Activated CD8-positive, alpha-beta memory T cell treated with anti-CD3 and anti-CD28 coated beads for 1 hour (primary cell): ENCODE data around the gene PGM2.

Experiments used
- DNase-seq, 2 donors: peaks; one replicate each; pipeline ENCODE4 v3.0.0-alpha.2; 2020; ENCODE audit warnings: low read depth in 1 of 2; ENCODE audit errors: extremely low read depth in 1 of 2

The PGM2 gene

GRCh38 chr4:37896206-37896860 lies 69.8 kb downstream of the PGM2 start:
- no peak for DNase-seq

DNA sequence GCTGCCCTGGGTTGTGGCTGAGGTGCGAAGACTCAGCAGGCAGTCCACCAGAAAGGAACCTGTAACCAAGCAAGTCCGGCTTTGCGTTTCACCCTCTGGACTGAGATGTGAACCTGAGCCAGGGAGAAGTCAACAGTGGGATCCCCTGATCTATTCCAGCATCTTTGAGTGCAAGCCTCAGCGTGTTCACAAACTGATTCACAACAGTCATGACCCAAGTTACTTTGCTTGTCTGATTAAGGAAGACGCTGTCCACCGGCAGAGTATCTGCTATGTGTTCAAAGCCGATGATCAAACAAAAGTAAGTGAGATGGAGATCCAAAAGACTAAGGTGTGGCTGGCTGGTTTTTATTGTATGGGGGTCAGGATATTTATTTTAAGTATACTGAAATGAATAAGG lies 75.7 kb downstream of the PGM2 start:
- no peak for DNase-seq

DNA sequence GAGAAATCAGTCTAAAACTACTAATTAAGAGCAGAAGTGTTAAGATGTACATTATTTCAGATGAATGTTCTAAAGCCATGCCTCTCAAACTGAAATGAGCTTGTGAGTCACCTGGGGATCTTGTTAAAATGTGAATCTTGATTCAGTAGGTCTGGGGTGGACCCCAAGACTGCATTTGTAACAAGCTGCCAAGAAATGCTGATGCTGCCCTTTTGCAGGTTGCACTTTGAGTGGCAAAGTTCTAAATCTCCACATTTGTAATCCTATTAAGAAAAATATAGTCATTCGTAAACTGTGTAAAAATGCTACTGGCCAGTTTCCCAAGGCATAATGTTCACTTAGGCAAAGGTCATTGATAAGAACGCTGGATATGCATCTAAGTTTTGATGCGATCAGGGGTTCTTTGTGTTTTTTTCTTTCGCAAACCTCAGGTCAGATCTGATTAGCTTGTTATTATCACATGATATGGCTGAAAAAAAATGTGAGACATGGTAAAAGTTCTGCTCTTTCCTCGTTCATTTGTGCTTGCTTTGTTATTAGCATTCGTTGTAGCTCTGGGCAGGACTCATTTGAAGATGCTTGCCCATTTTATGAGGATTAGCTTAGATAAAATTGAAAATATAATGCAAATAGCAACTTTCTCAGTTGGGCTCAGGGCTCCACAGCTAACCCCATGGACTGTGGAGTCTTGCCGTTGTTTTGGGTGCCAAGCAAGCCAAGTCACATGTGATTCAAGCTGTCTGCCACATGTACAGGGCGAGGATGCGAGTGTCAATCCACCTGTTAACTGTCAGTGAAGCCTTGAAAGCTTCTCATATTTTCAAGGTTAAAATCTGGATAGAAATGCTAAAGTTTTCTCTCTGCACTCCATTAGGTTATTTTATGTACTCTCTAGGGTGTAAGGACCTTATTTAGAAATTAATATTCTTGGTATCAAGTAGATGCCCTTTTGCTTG lies 76.5 kb downstream of the PGM2 start:
- DNase-seq, result no peak

DNA sequence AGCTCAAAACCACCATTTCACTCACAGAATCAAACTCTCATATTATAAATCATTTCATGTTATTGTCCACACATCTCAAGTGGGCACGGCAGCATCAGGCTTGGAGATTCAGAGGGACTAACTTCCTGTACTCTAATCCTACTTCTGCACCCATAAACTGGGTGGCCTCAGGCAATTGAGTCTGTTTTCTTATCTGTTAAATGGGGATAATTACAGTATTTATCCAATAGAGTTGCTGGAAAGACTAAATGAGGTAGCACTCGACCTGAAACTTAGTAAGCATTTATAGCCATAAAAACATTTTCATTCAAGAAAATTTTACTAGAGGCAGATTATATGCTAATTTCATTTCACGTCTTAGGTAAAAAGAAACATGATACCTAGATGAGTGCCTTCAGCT lies 77.4 kb downstream of the PGM2 start:
- DNase-seq, result no peak

DNA sequence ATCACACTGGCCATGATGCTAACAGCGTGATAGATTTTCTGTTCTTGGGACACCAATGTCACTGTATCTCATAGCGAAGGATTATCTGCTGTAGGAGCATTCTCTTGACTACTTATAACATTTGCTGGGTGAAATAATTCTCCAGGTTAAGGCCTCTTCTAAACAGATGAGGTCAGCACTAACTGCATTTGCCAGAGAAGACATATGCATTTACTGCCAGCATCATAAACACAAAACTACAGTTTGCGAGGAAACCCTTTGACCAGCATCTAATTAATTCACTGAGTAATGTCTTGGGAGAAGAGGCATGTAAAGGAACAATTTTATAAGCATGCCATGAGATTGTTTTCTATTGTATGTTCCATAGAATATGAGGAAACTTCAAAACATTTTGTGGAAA lies 78.3 kb downstream of the PGM2 start:
- DNase-seq, result no peak

DNA sequence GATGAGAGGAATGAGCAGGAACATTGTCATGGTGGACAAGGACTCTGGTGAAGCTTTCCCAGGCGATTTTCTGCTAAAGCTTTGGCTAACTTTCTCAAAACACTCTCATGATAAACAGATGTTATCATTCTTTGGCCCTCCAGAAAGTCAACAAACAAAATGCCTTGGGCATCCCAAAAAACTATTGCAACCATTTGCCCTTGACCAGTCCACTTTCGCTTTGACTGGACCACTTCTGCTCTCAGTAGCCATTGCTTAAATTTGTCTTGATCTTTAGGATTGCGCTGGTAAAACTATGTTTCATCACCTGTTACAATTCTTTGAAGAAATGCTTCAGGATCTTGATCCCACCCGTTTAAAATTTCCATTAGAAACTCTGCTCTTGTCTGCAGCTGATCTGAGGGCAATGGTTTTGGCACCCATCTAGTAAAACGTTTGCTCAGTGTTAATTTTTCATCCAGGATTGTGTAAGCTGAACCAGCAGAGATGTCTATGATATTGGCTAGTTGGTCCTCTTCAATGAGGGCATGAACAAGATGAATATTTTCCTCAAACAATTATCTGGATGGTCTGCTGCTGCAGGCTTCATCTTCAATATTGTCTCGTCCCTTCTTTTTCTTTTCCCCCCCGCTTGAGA lies 79.2 kb downstream of the PGM2 start:
- no peak for DNase-seq

DNA sequence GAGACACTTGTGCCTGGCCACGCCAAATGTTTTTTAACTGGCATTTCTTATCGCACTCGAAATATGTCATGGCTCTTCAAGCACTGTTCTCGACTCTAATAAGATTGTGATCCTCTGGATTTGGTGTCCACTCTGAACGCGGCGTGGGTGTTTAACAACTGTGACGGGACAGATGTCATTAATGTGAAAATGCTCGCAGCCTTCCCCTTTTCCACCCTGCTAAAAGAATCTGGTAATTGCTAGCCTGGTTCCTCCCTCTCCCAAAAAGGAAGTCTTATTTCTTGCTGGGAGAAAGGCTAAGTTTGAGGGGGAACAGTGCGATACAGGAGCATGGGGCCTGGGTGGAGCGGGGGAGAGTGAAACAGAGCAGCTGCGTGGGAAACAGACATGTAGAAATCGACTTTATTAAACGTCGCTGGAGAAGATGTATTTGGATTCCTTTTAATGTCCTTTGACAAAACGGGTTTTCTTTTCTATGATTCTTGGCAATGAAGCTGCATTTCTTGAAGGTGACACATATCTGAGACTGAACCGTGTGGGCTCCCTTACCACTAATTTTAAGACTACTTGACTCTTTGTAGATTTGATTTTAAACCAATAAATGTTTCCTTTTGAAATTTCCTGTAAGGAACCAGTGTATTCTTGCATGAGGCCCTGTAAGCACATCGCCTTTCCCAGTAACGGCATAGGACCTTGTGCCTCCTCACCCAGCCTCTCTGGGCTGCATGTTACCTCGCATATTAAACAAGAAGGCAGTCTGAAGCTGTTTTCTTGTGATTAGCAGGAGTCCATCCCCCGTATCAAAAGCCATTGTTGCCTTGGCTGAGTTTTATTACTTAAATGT lies 82.2 kb downstream of the PGM2 start:
- no peak for DNase-seq

GRCh38 chr4:37909332-37910090 lies 83.0 kb downstream of the PGM2 start:
- DNase-seq, result no peak

- no peak for DNase-seq
Observed at GRCh38 chr4:37910091-37910486, 83.6 kb downstream of the PGM2 start.
